Measurements from ENCODE around the gene RAB38. TPM values are rescaled to one million over a fixed set of nuclear protein-coding genes. Genes with fewer than 3 reads are reported as not detected.

Gene RAB38
- total RNA-seq, 1 experiment from 2014 or later: 18.7 TPM

GRCh38 chr11:88070437-88070836, 104.8 kb downstream of the RAB38 start:
- Histone ChIP-seq H3K79me1 (ENCODE audit: insufficient read depth, low read depth, low read length, poor library complexity, severe bottlenecking) (no peaks in the 10 kb centered on the region), H3K4me2 (ENCODE audit: insufficient read depth, insufficient read length, low read length) (no peak overlapping the region), H3K9me3 (ENCODE audit: control insufficient read depth, low read depth, low read length) (no peaks in the 10 kb centered on the region), H3K27ac (ENCODE audit: insufficient read length, low read depth, low read length) (no peak overlapping the region), H4K8ac (replicated peaks; ENCODE audit: insufficient read length, low read depth, low read length) (no peak overlapping the region), H2AK5ac (ENCODE audit: insufficient read length, low read length) (no peak overlapping the region), H2BK12ac (ENCODE audit: insufficient read length, low read depth, low read length) (no peak overlapping the region), H3K56ac (ENCODE audit: insufficient read length, low read depth, low read length) (no peak overlapping the region), H3K18ac (ENCODE audit: insufficient read length, low read depth, low read length) (no peak overlapping the region), H2BK15ac (ENCODE audit: low read depth, low read length) (no peak overlapping the region), H2BK120ac (ENCODE audit: low read depth, low read length, poor library complexity, severe bottlenecking) (no peak overlapping the region), H3K27me3 (ENCODE audit: insufficient read depth, low read length) (no peaks in the 10 kb centered on the region), H3K4ac (ENCODE audit: low read depth, low read length) (no peak overlapping the region), H3K79me2 (ENCODE audit: insufficient read depth, low read length) (no peaks in the 10 kb centered on the region), H3K14ac (ENCODE audit: insufficient read depth, low read length) (no peak overlapping the region), H3K23ac (ENCODE audit: insufficient read length, low read depth, low read length) (no peak overlapping the region), H2BK5ac (ENCODE audit: insufficient read length, low read length) (no peak overlapping the region), H3T11ph (ENCODE audit: low read length) (no peak overlapping the region), H3K9ac (ENCODE audit: extremely low read depth, insufficient read length, low read length) (no peak overlapping the region), H3K4me1 (ENCODE audit: insufficient read depth, low read length) (no peaks in the 10 kb centered on the region), H4K91ac (ENCODE audit: insufficient read length, low read depth, low read length) (no peak overlapping the region), H2AFZ (ENCODE audit: low read length) (no peak overlapping the region), H2BK20ac (ENCODE audit: low read depth, low read length, poor library complexity, severe bottlenecking) (no peak overlapping the region), H4K20me1 (ENCODE audit: control insufficient read depth, insufficient read depth, insufficient read length) (no peaks in the 10 kb centered on the region), H4K5ac (ENCODE audit: insufficient read length, low read depth, low read length) (no peak overlapping the region), H3K23me2 (ENCODE audit: insufficient read length, low read depth, low read length, poor library complexity, severe bottlenecking) (no peaks in the 10 kb centered on the region)
- Mint-ChIP-seq H3K4me3 (no peak overlapping the region), H3K27ac (no peak overlapping the region), H3K9me3 (peaks cover 10 to 12% of the 10 kb centered on the region in 2 experiments; a peak in 4 of 5 replicates), H3K27me3 (ENCODE audit: low read depth) (no peaks in the 10 kb centered on the region), H3K4me1 (no peaks in the 10 kb centered on the region), H3K36me3 (ENCODE audit: insufficient read depth in 1 of 3, low read depth in 3 of 3) (peaks cover 0 to 9% (median 6%) of the 10 kb centered on the region in 3 experiments; a peak in 4 of 7 replicates)
- no CpG with 5 or more reads among the region's 1 CpG for WGBS (ENCODE audit: extremely low coverage, insufficient read length, low lambda C conversion rate)
- no peak for DNase-seq
- no peak for TF ChIP-seq CTCF (conservative IDR thresholded peaks at IDR 0.05)

Measured in H9 (cell line).